HG02870 (cell line): ENCODE results near the gene SLFNL1.

Experiments
- ATAC-seq: cut with Tn5 transposase; IDR thresholded peaks from one replicate; pipeline ENCODE4 v1.9.1; 2021; ENCODE audit warnings: mild to moderate bottlenecking, moderate library complexity; ENCODE audit not compliant: unreplicated experiment

The SLFNL1 gene

DNA sequence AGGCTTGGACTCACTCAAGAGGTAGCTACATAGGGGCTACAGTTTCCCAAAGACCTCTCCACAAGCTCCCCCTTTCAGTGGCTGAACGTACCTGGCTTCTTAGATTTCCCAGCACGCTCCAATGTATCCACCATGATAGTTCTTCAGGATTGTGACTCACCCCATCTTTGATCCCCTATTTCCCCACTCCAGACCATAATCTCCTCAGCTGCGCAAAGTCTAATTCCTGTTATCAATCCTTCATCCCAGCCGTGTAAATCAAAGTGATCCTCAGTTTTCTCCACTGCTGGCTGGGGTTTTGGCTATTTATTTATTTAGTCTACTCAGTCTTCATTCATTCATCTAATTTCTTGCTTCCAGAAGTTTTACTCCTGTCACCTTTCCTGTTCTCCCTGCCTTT is 55.1 kb downstream of the SLFNL1 start:
- ATAC-seq = no peak
